Kidney epithelial cell (primary cell): Measurements from ENCODE around the gene TRUB2. TPM values are rescaled to one million over a fixed set of nuclear protein-coding genes. Genes with fewer than 3 reads are reported as not detected.

ENCODE experiments used
- DNase-seq: peaks from one replicate; pipeline ENCODE4 v3.0.0-alpha.2; 2010; ENCODE audit warnings: low read depth
- H3K27me3 ChIP-seq: 2 replicates; pipeline ENCODE4 v1.6.0; 2011; ENCODE audit warnings: low read length; ENCODE audit not compliant: control insufficient read depth, insufficient read depth
- H3K36me3 ChIP-seq: 2 replicates; pipeline ENCODE4 v1.5.1; 2011; ENCODE audit warnings: low read length; ENCODE audit not compliant: control insufficient read depth, insufficient read depth
- H3K4me3 ChIP-seq: 2 replicates; pipeline ENCODE4 v1.5.1; 2011; ENCODE audit warnings: low read depth, mild to moderate bottlenecking, control low read depth, low read length
- total RNA-seq: library from RNA; depleted of rRNA; stranded (reverse); fragments of >200 nt; gene quantifications from 2 replicates; pipeline ENCODE4 v1.2.3, GENCODE V29; 2015
- TF ChIP-seq, protein P1 (sequence below): IDR thresholded peaks from 2 replicates; pipeline ENCODE4 v1.5.1; 2011; ENCODE audit warnings: mild to moderate bottlenecking, moderate library complexity, low read length, control low read depth, inconsistent platforms; ENCODE audit not compliant: insufficient read depth, poor library complexity, severe bottlenecking

The TRUB2 gene, protein sequence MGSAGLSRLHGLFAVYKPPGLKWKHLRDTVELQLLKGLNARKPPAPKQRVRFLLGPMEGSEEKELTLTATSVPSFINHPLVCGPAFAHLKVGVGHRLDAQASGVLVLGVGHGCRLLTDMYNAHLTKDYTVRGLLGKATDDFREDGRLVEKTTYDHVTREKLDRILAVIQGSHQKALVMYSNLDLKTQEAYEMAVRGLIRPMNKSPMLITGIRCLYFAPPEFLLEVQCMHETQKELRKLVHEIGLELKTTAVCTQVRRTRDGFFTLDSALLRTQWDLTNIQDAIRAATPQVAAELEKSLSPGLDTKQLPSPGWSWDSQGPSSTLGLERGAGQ
- 12.7 and 24.4 TPM in 2 replicates for total RNA-seq

DNA sequence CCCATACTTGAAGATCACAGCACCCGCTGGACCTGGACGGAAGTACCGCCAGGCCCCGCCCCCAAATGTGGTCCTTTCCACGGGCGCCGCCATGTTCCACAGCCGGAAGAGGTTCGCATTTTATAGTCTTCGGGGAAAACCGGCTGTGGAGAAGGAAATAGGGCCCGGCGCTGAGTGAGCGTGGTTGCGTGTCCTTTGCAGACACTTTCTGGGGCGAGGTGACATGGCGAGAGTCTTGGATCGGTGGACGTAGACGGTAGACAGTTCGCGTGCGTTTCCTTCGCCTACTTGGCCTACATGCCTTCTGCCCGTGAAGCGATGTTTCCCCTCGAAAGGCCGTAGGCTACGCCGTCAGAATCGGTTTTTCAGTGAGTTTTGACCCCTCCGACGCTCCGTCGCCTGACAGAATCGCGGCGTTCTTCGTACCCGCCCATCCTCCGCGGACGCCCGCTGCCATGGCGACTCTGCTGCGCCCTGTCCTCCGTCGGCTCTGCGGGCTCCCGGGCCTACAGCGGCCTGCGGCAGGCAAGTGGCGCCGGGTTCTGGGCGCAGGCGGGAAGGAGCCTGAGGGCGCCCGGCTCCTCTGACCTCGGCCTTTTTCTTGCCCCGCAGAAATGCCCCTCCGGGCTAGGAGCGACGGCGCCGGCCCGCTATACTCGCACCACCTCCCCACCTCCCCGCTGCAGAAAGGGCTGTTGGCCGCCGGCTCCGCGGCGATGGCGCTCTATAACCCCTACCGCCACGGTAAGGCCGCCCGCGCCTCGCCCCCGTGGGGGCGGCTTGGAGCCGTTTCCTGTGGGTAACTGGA lies at the start of gene TRUB2, which contains the start of gene COQ4:
TRUB2 (minus strand) TSS at position 44 of the 808 bp plus-strand sequence; CDS start at position 5, 39 bp downstream.
COQ4 (plus strand) TSS at position 436 of the 808 bp plus-strand sequence; CDS start at position 456, 20 bp downstream.
- DNase-seq = peak; percentile 63
- H3K27me3 ChIP-seq = no peaks in the 10 kb centered on the region
- H3K36me3 ChIP-seq = no peaks in the 10 kb centered on the region
- H3K4me3 ChIP-seq = peak within 1 kb of the TSS; percentile 85
- TF ChIP-seq, protein P1, sequence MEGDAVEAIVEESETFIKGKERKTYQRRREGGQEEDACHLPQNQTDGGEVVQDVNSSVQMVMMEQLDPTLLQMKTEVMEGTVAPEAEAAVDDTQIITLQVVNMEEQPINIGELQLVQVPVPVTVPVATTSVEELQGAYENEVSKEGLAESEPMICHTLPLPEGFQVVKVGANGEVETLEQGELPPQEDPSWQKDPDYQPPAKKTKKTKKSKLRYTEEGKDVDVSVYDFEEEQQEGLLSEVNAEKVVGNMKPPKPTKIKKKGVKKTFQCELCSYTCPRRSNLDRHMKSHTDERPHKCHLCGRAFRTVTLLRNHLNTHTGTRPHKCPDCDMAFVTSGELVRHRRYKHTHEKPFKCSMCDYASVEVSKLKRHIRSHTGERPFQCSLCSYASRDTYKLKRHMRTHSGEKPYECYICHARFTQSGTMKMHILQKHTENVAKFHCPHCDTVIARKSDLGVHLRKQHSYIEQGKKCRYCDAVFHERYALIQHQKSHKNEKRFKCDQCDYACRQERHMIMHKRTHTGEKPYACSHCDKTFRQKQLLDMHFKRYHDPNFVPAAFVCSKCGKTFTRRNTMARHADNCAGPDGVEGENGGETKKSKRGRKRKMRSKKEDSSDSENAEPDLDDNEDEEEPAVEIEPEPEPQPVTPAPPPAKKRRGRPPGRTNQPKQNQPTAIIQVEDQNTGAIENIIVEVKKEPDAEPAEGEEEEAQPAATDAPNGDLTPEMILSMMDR = no peak

DNA sequence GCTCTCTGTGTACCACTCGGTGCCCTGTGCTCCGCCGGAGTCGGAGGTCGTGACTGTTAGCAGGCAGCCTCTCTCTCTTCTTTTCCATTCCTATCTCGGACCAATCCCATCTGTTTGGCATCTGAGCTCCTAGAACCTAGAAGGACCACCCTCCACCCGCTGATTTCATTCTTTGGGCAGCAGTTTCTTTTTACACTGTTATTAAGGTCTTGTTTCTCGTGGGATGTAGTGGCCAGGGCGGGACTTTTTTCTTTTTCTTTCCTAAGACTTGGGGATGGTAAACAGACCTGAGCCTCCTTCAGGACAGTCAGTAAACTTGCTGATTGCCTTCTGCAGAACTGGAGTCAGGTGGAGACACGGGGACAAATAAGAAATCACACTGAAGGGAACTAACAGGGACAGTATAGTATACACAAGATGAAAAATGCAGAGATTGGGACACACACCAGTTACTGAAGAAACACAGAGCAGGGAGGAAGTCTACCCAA lies 49.4 kb upstream of the TRUB2 start:
- DNase-seq = no peak
- H3K36me3 ChIP-seq = no peaks in the 10 kb centered on the region
- no peaks in the 10 kb centered on the region for H3K27me3 ChIP-seq
- peak overlapping the region; percentile 99 for H3K4me3 ChIP-seq
- TF ChIP-seq, protein P1 = no peak

DNA sequence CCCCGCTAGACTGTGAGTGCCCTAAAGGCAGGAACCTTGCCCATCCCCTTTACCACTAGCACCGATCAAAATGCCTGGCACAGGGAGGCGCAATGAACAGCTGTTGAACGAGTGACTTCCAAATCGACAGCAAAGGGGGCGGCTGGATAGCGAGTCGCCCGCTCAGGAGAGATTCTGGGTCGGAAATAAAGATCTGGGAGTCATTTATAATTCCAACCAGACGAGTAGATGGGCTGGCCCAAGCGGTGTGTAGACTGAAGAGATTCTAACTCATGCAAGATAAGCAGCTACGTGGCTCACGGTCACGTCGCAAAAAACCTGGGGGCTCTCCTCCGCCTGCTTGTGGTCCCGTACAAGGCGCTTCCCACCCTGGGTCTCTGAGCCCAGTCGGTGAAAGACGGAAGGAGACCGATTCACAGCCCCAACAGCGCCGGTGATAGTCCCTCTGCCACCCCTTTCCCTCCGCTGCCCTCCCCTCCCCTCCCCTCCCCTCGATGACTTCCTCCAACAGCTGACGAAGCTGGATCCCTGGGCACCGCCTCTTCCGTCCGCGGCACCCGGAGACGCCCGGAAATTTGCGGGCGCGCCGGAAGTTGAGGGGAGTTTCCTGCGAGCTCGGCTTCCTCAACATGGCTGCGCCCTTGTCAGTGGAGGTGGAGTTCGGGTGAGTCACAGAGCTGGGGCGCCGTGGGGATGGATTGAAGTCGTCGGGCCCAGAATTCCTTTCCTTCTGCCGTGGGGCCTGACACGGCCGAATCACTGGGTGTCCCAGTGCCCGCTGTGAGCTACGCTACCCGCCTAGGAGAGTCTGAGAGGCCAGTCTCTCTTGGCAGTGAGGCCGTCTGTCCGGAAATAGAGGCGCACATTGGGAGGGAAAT lies 48.7 kb upstream of the TRUB2 start, which contains the start of gene URM1:
URM1 (plus strand) TSS at position 623 of the 878 bp plus-strand sequence; CDS start at position 630, 7 bp downstream.
- Histone ChIP-seq H3K27me3 (no peaks in the 10 kb centered on the region), H3K4me3 (peak within 1 kb of the TSS; percentile 99), H3K36me3 (no peaks in the 10 kb centered on the region)
- TF ChIP-seq, protein P1 = no peak
- peak; percentile 91 for DNase-seq

DNA sequence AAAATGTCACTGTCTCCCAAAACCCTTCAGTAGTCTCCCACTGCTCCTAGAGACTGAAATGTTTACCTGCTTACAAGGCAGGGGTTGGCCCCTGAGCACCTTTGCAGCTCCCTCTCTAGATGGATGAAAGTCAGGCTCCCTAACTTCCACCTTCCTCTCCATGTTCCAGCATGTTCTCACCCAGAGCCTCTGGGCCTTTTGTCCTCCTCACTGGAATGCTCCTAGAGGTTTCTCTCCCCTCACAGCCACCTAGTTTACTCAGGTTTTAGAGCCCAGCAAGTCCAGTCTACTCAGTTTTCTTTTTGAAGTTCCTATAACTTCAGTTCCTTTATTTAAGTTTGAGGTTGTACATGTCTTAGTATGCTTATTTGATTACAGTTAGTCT lies 48.1 kb upstream of the TRUB2 start:
- TF ChIP-seq, protein P1 = no peak
- no peak for DNase-seq

DNA sequence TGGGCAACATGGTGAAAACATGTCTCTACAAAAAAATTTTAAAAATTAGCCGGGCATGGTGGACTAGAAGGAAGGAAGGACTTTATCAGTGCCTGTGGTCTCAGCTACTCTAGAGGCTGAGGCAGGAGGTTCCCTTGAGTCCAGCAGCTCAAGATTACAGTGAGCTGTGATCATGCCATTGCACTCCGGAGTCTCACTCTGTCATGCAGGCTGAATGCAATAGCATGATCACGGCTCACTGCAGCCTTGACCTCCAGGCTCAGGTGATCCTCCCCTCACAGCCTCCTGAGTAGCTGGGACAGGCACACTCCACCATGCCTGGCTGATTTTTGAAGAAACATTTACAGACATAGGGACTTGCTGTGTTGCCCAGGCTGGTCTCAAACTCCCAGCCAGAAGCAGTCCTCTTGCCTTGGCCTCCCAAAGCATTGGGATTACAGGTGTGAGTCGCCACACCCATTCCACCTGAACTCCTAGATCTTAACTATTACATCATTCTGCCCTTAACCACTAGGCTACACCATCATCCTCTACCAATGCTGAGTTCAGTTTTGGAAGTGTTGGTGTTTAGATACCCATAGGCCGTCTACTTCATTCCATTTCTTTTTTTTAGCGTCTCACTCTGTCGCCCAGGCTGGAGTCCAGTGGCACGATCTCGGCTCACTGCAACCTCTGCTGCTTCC lies 46.9 kb upstream of the TRUB2 start:
- Histone ChIP-seq H3K36me3 (no peaks in the 10 kb centered on the region), H3K27me3 (no peaks in the 10 kb centered on the region), H3K4me3 (no peak overlapping the region)
- TF ChIP-seq, protein P1 = no peak
- no peak for DNase-seq

More for the DNA sequence above, 48.1 kb upstream of the TRUB2 start:
- no peaks in the 10 kb centered on the region for H3K27me3 ChIP-seq
- no peaks in the 10 kb centered on the region for H3K36me3 ChIP-seq
- H3K4me3 ChIP-seq = peak overlapping the region; percentile 99
